Measurements from ENCODE around the gene SLC35G1. TPM values are rescaled to one million over a fixed set of nuclear protein-coding genes. Genes with fewer than 3 reads are reported as not detected.

SLC35G1 gene
- total and polyA plus RNA-seq, 2 of the 8 experiments (the other 6 are each of a cell fraction or from before 2014, with no cell fraction given), result 6.2 to 6.4 TPM

DNA sequence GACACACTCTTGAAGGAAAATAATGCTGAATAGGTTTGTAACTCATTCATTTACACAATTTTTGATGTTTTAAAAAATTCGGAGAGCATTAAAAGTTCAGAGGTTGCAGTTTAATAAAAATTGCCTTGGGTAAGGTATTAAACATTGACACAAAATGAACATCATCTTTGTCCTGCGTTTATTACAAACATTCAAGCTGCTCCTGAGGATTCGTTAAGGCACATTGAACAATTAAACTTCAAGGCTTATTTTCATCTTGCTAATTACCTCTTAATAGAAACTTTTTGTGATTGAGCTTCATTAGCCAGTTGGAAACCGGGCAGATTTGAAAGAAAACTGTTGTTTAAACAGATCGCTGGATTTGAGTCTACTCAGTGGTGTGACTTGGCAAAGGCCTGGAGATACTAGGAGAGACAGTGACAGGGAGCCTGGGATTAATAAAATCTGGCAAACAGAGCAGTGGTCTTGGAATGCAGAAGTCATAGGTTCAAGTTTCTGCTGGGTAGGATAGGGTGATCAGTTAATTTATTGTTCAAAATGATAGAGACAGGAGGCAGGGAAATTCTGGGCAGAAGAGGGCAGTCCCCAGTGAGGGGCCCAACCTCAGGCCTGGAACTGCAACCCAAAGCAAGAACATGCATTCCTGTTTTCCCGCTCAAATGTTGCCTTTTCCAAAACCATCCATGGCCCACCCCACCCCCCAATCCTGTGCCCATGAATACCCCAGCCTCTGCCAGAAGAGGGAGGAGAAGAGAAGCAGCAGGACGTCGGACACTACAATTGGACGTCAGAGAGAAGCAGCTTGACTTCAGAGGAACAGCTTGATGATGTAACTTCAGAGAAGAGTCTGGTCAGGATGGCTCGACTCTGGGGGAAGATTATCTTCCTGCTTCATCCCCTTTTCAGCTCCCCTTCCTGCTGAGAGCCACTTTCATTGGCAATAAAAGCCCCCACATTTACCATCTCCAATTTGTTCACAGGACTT lies 43.5 kb upstream of the SLC35G1 start:
- Histone ChIP-seq H3K14ac (ENCODE audit: insufficient read length) (no peak overlapping the region), H4K8ac (ENCODE audit: extremely low read depth, insufficient read depth, low read length) (no peak overlapping the region), H2BK15ac (ENCODE audit: low read length) (no peak overlapping the region), H2BK5ac (ENCODE audit: low read depth, low read length) (no peak overlapping the region), H2BK120ac (replicated peaks; ENCODE audit: low read depth, low read length) (no peak overlapping the region), H3K23ac (ENCODE audit: insufficient read length) (no peak overlapping the region), H3K4me3 (ENCODE audit: extremely low read depth in 1 of 4, insufficient read depth in 2 of 4, low read depth in 3 of 4, low read length in 4 of 4) (no peak overlapping the region), H2AFZ (ENCODE audit: low read length) (no peak overlapping the region), H3K4ac (replicated peaks; ENCODE audit: insufficient read length, low read depth, low read length) (no peak overlapping the region), H4K20me1 (replicated peaks in 1 of 2; ENCODE audit: control insufficient read depth in 1 of 2, insufficient read depth in 2 of 2, low read length in 2 of 2) (no peaks in the 10 kb centered on the region), H2BK20ac (ENCODE audit: low read length) (no peak overlapping the region), H3K4me2 (ENCODE audit: insufficient read depth in 1 of 2, low read depth in 2 of 2, low read length in 2 of 2) (peak overlapping the region in 1 of 2 experiments; percentile 10; a peak in 1 of 4 replicates), H3K9me3 (ENCODE audit: insufficient read depth in 2 of 2, low read depth in 1 of 2, low read length in 1 of 2) (peaks cover 2 to 17% of the 10 kb centered on the region in 2 experiments; a peak in 3 of 4 replicates), H3K56ac (replicated peaks; ENCODE audit: insufficient read length, low read depth, low read length) (no peak overlapping the region), H4K5ac (ENCODE audit: insufficient read length, low read depth, low read length) (no peak overlapping the region), H3K9ac (replicated peaks in 1 of 4; ENCODE audit: extremely low read depth in 1 of 4, low read depth in 3 of 4, low read length in 3 of 4) (no peak overlapping the region), H3K36me3 (ENCODE audit: control insufficient read depth in 2 of 4, insufficient read depth in 4 of 4, low read length in 3 of 4) (no peaks in the 10 kb centered on the region), H2AK5ac (ENCODE audit: low read depth, low read length) (no peak overlapping the region), H3K79me1 (ENCODE audit: low read depth, low read length) (no peaks in the 10 kb centered on the region), H3K4me1 (replicated peaks in 1 of 4; ENCODE audit: control insufficient read depth in 3 of 4, insufficient read depth in 4 of 4, low read length in 3 of 4) (peaks cover 6 to 9% (median 8%) of the 10 kb centered on the region in 4 experiments; a peak in 5 of 7 replicates), H3K18ac (ENCODE audit: extremely low read depth, low read length) (no peak overlapping the region), H3K27me3 (replicated peaks in 1 of 4; ENCODE audit: control insufficient read depth in 3 of 4, extremely low read depth in 1 of 4, insufficient read depth in 3 of 4, low read length in 3 of 4) (peaks cover 9 to 44% (median 40%) of the 10 kb centered on the region in 4 experiments), H2BK12ac (ENCODE audit: low read depth, low read length) (no peak overlapping the region), H3K23me2 (ENCODE audit: low read depth, low read length) (no peaks in the 10 kb centered on the region), H3K27ac (ENCODE audit: low read depth, low read length) (no peak overlapping the region), H4K91ac (replicated peaks; ENCODE audit: insufficient read length, low read length) (no peak overlapping the region), H3K79me2 (ENCODE audit: control insufficient read depth in 1 of 2, insufficient read depth in 2 of 2, low read length in 2 of 2) (no peaks in the 10 kb centered on the region)
- POLR2A ChIA-PET (ENCODE audit: partially characterized antibody), result interaction anchor here (0.6 to 1.5 kb wide), 3 partner anchors 9 to 631 kb away, joined by 3 to 6 read pairs (median 3); no protein-coding TSS in a partner anchor
- WGBS, 2 experiments (ENCODE audit: extremely low coverage in 1 of 2, insufficient coverage in 1 of 2, insufficient read length in 1 of 2, insufficient replicate concordance in 2 of 2, low coverage in 1 of 2, low lambda C conversion rate in 2 of 2, missing lambda C conversion rate in 1 of 2), result 65% methylated on average over 10 of the region's 10 CpGs; no CpG with 5 or more reads in 1 of the 2 experiments
- FAIRE-seq, result peak; percentile 39
- peak in 1 of 2 experiments; percentile 46 for DNase-seq (ENCODE audit: low read depth in 1 of 2, low spot score in 2 of 2)
- CTCF ChIA-PET (ENCODE audit: partially characterized antibody), result interaction anchor here (0.5 to 2.4 kb wide), 9 partner anchors 9 to 824 kb away, joined by 3 to 10 read pairs (median 3); no protein-coding TSS in a partner anchor
- TF ChIP-seq CBX5 (IDR thresholded peaks at IDR 0.05; ENCODE audit: low read depth, low read length), result no peak
- no peak for TF ChIP-seq POLR2A (IDR thresholded peaks at IDR 0.05; ENCODE audit: control extremely low read depth in 1 of 2, low read depth in 2 of 2, low read length in 2 of 2)
- TF ChIP-seq, protein P1, sequence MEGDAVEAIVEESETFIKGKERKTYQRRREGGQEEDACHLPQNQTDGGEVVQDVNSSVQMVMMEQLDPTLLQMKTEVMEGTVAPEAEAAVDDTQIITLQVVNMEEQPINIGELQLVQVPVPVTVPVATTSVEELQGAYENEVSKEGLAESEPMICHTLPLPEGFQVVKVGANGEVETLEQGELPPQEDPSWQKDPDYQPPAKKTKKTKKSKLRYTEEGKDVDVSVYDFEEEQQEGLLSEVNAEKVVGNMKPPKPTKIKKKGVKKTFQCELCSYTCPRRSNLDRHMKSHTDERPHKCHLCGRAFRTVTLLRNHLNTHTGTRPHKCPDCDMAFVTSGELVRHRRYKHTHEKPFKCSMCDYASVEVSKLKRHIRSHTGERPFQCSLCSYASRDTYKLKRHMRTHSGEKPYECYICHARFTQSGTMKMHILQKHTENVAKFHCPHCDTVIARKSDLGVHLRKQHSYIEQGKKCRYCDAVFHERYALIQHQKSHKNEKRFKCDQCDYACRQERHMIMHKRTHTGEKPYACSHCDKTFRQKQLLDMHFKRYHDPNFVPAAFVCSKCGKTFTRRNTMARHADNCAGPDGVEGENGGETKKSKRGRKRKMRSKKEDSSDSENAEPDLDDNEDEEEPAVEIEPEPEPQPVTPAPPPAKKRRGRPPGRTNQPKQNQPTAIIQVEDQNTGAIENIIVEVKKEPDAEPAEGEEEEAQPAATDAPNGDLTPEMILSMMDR (IDR thresholded peaks at IDR 0.05; ENCODE audit: control extremely low read depth in 1 of 3, insufficient read depth in 1 of 3, low read depth in 1 of 3, low read length in 3 of 3), result no peak
- no peak for TF ChIP-seq GTF2F1 (IDR thresholded peaks at IDR 0.05; ENCODE audit: borderline replicate concordance, low read depth, low read length)
- no peak for TF ChIP-seq CEBPB (IDR thresholded peaks at IDR 0.05; ENCODE audit: low read depth, low read length)
- no peak for TF ChIP-seq ZNF274 (IDR thresholded peaks at IDR 0.05; ENCODE audit: borderline replicate concordance, extremely low read depth, low read length)
- TF ChIP-seq, protein P2, sequence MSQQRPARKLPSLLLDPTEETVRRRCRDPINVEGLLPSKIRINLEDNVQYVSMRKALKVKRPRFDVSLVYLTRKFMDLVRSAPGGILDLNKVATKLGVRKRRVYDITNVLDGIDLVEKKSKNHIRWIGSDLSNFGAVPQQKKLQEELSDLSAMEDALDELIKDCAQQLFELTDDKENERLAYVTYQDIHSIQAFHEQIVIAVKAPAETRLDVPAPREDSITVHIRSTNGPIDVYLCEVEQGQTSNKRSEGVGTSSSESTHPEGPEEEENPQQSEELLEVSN (IDR thresholded peaks at IDR 0.05), result peak; percentile 81

Measured in H1 (cell line).